GM12892 (cell line): ENCODE results near the gene CAV2.

Source experiments
- POLR2A ChIP-seq: IDR thresholded peaks from 2 replicates; pipeline ENCODE4 v1.6.1; 2011; ENCODE audit warnings: low read depth, low read length, control low read depth
- POLR2AphosphoS5 ChIP-seq: IDR thresholded peaks from 2 replicates; pipeline ENCODE4 v1.6.1; 2011; ENCODE audit warnings: low read depth, low read length, control low read depth
- TAF1 ChIP-seq: IDR thresholded peaks from 2 replicates; pipeline ENCODE4 v1.6.1; 2011; ENCODE audit warnings: low read depth, mild to moderate bottlenecking, control low read depth, low read length, borderline replicate concordance

DNA sequence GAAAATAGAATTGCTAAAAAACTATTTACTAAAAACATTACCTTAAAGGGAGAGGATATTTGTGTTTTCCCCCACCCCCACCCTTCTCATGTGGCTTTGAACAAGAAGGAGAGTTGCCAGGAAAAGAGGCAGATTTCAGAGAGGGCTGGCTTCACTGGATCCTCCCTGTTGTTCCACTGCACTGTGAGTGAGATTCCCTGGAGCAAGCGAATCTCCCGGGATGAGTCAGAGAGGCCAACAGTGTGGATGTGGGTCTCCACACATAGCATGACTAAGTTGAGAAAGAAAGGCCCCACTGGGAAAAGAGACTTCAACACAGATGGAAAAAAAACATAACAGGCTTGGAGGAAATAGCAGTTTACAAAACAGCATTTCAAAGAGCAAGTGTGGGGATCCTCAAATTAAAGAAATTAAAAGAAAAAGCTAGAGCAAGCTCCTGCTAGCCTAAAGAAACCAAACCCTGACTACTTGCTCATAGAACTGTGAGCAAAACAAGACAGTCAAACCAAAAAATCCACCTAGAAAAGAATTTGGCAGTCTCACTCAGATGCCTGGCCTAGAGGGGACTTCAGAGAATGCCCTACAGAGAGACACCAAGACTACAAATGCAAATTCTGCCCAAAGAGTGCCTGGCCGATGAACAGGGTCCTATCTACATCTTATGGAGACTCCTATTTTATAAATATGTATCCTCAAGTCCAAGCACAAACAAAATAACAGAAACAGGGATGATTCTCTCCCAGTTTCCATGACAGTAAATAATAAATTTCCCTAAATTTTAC, 28.7 kb downstream of the CAV2 start:
- no peak for TF ChIP-seq POLR2A
- TF ChIP-seq TAF1: no peak
- TF ChIP-seq POLR2AphosphoS5: no peak
